Ishikawa (cell line): ENCODE data around the gene OXCT2.

ENCODE experiments used
- CEBPB ChIP-seq: IDR thresholded peaks from 2 replicates; pipeline ENCODE4 v1.6.1; 2012
- CREB1 ChIP-seq: IDR thresholded peaks from 2 replicates; pipeline ENCODE4 v1.6.1; 2012; ENCODE audit warnings: low read depth
- EGR1 ChIP-seq: IDR thresholded peaks from 2 replicates; pipeline ENCODE4 v1.6.1; 2012
- EP300 ChIP-seq: IDR thresholded peaks from 2 replicates; pipeline ENCODE4 v1.6.1; 2012; ENCODE audit warnings: borderline replicate concordance
- FOXM1 ChIP-seq: IDR thresholded peaks from 2 replicates; pipeline ENCODE4 v1.6.1; 2012; ENCODE audit warnings: low read depth, borderline replicate concordance
- NFIC ChIP-seq: IDR thresholded peaks from 2 replicates; pipeline ENCODE4 v1.6.1; 2012
- RAD21 ChIP-seq: IDR thresholded peaks from 2 replicates; pipeline ENCODE4 v1.6.1; 2012; ENCODE audit warnings: low read depth
- TAF1 ChIP-seq: IDR thresholded peaks from 2 replicates; pipeline ENCODE4 v1.6.1; 2012; ENCODE audit warnings: low read depth, mild to moderate bottlenecking
- TCF12 ChIP-seq: IDR thresholded peaks from 2 replicates; pipeline ENCODE4 v1.6.1; 2012; ENCODE audit warnings: low read depth
- TEAD4 ChIP-seq: IDR thresholded peaks from 2 replicates; pipeline ENCODE4 v1.6.1; 2012
- YY1 ChIP-seq: IDR thresholded peaks from 2 replicates; pipeline ENCODE4 v1.6.1; 2012; ENCODE audit warnings: low read depth
- ZBTB7A ChIP-seq: IDR thresholded peaks from 2 replicates; pipeline ENCODE4 v1.6.1; 2012; ENCODE audit warnings: low read depth
- TF ChIP-seq, protein P1 (sequence below): IDR thresholded peaks from 2 replicates; pipeline ENCODE4 v1.6.1; 2012
- TF ChIP-seq, protein P2 (sequence below): IDR thresholded peaks from 2 replicates; pipeline ENCODE4 v1.6.1; 2012; ENCODE audit warnings: low read depth, mild to moderate bottlenecking
- TF ChIP-seq, protein P3 (sequence below): IDR thresholded peaks from 2 replicates; pipeline ENCODE4 v1.6.1; 2012

OXCT2 gene

DNA sequence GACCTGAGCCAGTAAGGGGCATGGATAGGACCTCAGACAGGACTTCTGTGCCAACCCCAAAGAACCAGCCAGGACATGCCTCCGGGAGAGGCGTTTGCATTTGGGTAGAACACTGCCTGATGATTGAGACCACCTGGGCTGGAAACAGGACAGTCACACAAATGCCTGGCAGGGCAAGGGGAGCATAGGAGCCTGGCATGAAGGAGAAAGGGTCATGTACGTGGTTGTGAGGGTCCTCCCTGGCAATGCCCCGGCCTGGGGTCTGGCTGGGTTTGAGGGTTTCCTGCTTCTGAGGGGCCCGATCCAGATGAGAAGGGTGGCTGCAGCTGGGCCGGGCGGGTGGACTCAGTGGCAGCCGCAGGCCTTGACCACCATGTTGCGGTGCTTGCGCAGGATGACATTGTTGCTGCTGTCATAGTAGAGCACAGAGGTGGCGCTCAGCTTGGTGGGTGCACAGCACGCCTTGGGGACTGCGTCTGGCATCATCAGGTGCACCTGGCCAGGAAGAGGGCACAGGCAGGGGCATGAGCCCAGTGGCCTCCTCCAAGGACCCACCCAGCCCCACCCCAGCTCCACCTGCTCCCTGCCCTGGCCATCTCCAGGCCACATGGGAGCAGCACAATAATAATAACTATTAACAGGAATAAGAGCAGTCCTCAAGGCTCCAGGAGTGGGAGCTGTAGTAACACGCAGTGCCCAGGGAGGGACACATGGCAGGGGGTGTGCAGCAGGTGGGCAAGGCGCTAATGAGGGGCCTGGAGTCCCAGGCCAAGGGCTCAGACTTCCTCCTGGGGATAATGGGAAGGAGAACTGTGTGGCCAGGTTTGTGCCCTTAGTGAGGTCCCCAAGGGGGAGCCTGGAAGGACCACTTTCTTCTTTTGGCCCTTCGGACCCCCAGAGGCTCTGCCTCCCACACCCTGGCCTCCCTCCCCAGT lies 10.8 kb downstream of the OXCT2 start:
- TF ChIP-seq EGR1 (no peak), ZBTB7A (no peak), YY1 (no peak), CEBPB (no peak), EP300 (no peak), RAD21 (no peak), CREB1 (no peak), TCF12 (no peak), TAF1 (no peak), FOXM1 (no peak), NFIC (no peak), TEAD4 (no peak)
- TF ChIP-seq, protein P1, sequence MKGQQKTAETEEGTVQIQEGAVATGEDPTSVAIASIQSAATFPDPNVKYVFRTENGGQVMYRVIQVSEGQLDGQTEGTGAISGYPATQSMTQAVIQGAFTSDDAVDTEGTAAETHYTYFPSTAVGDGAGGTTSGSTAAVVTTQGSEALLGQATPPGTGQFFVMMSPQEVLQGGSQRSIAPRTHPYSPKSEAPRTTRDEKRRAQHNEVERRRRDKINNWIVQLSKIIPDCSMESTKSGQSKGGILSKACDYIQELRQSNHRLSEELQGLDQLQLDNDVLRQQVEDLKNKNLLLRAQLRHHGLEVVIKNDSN = no peak
- TF ChIP-seq, protein P2, sequence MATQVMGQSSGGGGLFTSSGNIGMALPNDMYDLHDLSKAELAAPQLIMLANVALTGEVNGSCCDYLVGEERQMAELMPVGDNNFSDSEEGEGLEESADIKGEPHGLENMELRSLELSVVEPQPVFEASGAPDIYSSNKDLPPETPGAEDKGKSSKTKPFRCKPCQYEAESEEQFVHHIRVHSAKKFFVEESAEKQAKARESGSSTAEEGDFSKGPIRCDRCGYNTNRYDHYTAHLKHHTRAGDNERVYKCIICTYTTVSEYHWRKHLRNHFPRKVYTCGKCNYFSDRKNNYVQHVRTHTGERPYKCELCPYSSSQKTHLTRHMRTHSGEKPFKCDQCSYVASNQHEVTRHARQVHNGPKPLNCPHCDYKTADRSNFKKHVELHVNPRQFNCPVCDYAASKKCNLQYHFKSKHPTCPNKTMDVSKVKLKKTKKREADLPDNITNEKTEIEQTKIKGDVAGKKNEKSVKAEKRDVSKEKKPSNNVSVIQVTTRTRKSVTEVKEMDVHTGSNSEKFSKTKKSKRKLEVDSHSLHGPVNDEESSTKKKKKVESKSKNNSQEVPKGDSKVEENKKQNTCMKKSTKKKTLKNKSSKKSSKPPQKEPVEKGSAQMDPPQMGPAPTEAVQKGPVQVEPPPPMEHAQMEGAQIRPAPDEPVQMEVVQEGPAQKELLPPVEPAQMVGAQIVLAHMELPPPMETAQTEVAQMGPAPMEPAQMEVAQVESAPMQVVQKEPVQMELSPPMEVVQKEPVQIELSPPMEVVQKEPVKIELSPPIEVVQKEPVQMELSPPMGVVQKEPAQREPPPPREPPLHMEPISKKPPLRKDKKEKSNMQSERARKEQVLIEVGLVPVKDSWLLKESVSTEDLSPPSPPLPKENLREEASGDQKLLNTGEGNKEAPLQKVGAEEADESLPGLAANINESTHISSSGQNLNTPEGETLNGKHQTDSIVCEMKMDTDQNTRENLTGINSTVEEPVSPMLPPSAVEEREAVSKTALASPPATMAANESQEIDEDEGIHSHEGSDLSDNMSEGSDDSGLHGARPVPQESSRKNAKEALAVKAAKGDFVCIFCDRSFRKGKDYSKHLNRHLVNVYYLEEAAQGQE = no peak
- TF ChIP-seq, protein P3, sequence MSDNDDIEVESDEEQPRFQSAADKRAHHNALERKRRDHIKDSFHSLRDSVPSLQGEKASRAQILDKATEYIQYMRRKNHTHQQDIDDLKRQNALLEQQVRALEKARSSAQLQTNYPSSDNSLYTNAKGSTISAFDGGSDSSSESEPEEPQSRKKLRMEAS = no peak

DNA sequence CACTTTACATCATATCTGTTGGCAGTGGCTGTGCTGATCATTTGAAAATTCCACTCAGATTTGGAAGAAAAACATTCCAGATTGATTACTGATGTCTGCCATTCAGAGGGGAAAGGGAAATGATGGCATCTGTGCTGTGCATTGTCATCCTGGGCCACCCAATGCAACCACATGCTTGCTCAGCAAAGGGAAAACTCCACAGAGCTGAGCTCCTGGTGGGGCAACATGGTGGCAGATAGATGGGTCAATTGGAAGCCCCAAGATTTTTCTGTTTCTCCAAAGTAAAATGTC lies 11.8 kb downstream of the OXCT2 start:
- TF ChIP-seq, protein P3 = no peak
- TF ChIP-seq FOXM1 = no peak
- TF ChIP-seq EP300 = no peak
- no peak for TF ChIP-seq CREB1
- TF ChIP-seq EGR1 = no peak
- TF ChIP-seq TEAD4 = no peak
- no peak for TF ChIP-seq ZBTB7A
- TF ChIP-seq, protein P1 = no peak
- TF ChIP-seq YY1 = no peak
- TF ChIP-seq, protein P2 = no peak
- no peak for TF ChIP-seq RAD21
- TF ChIP-seq TCF12 = no peak

DNA sequence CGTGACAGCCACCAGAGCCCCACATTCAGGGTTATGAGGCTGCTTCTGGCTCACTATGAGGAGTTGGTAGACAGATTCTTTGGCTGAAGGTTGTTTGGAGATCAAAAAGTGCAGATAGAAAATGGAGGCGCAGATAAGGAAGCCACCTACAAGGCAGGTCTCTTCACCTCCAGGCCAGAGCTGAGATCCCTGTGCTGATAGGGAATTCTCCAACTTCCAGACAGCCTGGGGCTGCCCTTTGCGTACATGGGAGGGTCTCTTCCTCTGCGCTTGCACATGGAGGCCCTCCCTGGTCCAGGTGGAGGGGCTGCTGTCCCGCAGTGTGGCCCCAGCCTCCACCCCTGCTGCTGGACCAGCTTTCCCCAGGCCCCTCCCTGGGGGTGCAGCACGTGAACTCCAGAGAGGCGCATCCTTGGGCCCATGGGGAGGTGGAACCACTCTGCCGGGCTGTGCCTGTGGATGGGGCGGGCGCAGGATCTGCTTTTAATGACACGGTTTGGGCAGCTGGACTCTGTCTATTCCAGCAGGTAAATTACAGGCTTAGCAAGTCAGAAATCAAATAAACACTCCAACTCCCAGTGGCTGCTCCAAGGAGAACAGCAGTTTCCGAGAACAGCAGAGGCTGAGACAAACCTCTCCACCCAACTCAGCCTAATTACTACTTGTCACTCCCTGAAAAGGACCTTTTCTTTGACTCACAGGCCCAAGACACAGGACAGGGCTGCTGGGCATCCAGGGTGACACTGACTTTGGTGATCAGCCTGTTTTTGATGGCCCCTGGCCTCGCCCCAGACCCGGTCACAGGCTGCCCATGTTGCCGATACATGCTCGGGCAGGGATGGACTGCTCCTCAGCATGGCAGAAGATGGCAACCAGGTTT lies 12.4 kb downstream of the OXCT2 start:
- TF ChIP-seq, protein P1 = no peak
- no peak for TF ChIP-seq TCF12
- no peak for TF ChIP-seq TEAD4
- TF ChIP-seq TAF1 = no peak
- no peak for TF ChIP-seq EP300
- no peak for TF ChIP-seq FOXM1
- TF ChIP-seq, protein P2 = no peak
- TF ChIP-seq NFIC = no peak
- TF ChIP-seq, protein P3 = no peak
- no peak for TF ChIP-seq CEBPB
- no peak for TF ChIP-seq ZBTB7A
- TF ChIP-seq RAD21 = no peak
- TF ChIP-seq CREB1 = no peak
- TF ChIP-seq EGR1 = no peak
